Prostate gland (tissue), 2 donors: Measurements from ENCODE around the gene PLCB1. TPM values are rescaled to one million over a fixed set of nuclear protein-coding genes. Genes with fewer than 3 reads are reported as not detected.

ENCODE experiments used
- DNase-seq: peaks from one replicate; pipeline ENCODE4 v3.0.0-alpha.2; 2019; ENCODE audit warnings: low spot score
- H3K27ac ChIP-seq, 2 donors: fragments of 200-600 bp; sonication (generic); 2 replicates each; pipeline ENCODE4 v1.5.1; 2017 to 2019
- H3K27me3 ChIP-seq: fragments of 200-600 bp; sonication (generic); replicated peaks from 2 replicates; pipeline ENCODE4 v1.5.1; 2019; ENCODE audit not compliant: insufficient read depth
- H3K36me3 ChIP-seq, 2 donors: fragments of 200-600 bp; sonication (generic); 1 replicate in 1 of 2; 2 replicates in 1 of 2; pipeline versions ENCODE4 v1.5.1 to v1.8.1; 2017 to 2019
- H3K4me1 ChIP-seq: fragments of 200-600 bp; sonication (generic); replicated peaks from 2 replicates; pipeline ENCODE4 v1.5.1; 2019
- H3K4me3 ChIP-seq, 2 donors: fragments of 200-600 bp; sonication (generic); 2 replicates each; pipeline ENCODE4 v1.5.1; 2017 to 2019
- H3K9me3 ChIP-seq: fragments of 200-600 bp; sonication (generic); 2 replicates; pipeline ENCODE4 v1.5.1; 2017
- POLR2A ChIP-seq: fragments of 450-650 bp; IDR thresholded peaks from one replicate; pipeline ENCODE4 v1.6.1; 2016; ENCODE audit warnings: antibody characterized with exemption, mild to moderate bottlenecking
- POLR2AphosphoS5 ChIP-seq: sonication (generic); formaldehyde crosslinking; IDR thresholded peaks from one replicate; pipeline ENCODE4 v1.6.1; 2017; ENCODE audit warnings: antibody characterized with exemption
- WGBS: methylation state at CpG from one replicate; pipeline ENCODE4 v1.1.5; 2018; 5-methylcytosine and 5-hydroxymethylcytosine counted together
- intact Hi-C: fragments of 100-400 bp; cut with DNase I; formaldehyde crosslinking; loops from one replicate; pipeline ENCODE4 v1.14.2; 2022
- total RNA-seq, 2 donors: library from RNA; depleted of rRNA; stranded (reverse); fragments of >200 nt; gene quantifications; one replicate each; pipeline ENCODE4 v1.1.0, GENCODE V29; 2016
- TF ChIP-seq, protein P1 (sequence below), 4 experiments: fragments of 200-600 bp in 2 of 4; fragments of 450-650 bp in 2 of 4; sonication (generic) in 2 of 4; IDR thresholded peaks; 1 replicate in 3 of 4; 2 replicates in 1 of 4; pipeline ENCODE4 v1.5.1; 2016 to 2019; ENCODE audit warnings: antibody characterized with exemption in 4 of 4, mild to moderate bottlenecking in 2 of 4, moderate library complexity in 2 of 4

Gene PLCB1
- total RNA-seq, 2 donors from 2014 or later = 24.3 to 26.3 TPM

DNA sequence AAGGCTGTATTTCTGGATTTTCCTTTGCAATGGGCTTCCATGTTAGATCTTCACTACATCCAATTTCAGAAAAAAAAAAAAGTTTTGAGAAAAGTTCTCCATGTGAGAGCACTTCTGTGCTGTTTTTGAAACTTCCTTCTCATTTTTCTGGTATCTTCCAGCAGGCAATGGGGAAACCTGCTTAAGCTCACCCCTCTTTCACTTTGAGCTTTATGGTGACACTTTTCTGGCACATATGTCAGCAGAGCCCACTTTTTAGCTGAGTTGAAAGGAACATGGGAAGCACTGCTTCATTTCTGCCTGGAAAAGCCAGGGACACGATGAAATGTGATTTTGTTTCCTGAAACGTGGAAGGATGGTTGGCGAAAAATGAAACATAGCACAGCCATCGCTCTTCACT is 293.7 kb downstream of the PLCB1 start:
- no peak for TF ChIP-seq POLR2AphosphoS5
- TF ChIP-seq POLR2A = no peak
- TF ChIP-seq, protein P1, sequence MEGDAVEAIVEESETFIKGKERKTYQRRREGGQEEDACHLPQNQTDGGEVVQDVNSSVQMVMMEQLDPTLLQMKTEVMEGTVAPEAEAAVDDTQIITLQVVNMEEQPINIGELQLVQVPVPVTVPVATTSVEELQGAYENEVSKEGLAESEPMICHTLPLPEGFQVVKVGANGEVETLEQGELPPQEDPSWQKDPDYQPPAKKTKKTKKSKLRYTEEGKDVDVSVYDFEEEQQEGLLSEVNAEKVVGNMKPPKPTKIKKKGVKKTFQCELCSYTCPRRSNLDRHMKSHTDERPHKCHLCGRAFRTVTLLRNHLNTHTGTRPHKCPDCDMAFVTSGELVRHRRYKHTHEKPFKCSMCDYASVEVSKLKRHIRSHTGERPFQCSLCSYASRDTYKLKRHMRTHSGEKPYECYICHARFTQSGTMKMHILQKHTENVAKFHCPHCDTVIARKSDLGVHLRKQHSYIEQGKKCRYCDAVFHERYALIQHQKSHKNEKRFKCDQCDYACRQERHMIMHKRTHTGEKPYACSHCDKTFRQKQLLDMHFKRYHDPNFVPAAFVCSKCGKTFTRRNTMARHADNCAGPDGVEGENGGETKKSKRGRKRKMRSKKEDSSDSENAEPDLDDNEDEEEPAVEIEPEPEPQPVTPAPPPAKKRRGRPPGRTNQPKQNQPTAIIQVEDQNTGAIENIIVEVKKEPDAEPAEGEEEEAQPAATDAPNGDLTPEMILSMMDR (IDR thresholded peaks at IDR 0.05) = no peak
- intact Hi-C loops = no loop called here
- Histone ChIP-seq H3K4me1 (no peaks in the 10 kb centered on the region), H3K9me3 (no peaks in the 10 kb centered on the region), H3K4me3 (no peak overlapping the region), H3K27ac (no peak overlapping the region), H3K36me3 (no peaks in the 10 kb centered on the region), H3K27me3 (no peaks in the 10 kb centered on the region)
- WGBS = 85% methylated on average over 4 of the region's 4 CpGs
- DNase-seq = no peak

DNA sequence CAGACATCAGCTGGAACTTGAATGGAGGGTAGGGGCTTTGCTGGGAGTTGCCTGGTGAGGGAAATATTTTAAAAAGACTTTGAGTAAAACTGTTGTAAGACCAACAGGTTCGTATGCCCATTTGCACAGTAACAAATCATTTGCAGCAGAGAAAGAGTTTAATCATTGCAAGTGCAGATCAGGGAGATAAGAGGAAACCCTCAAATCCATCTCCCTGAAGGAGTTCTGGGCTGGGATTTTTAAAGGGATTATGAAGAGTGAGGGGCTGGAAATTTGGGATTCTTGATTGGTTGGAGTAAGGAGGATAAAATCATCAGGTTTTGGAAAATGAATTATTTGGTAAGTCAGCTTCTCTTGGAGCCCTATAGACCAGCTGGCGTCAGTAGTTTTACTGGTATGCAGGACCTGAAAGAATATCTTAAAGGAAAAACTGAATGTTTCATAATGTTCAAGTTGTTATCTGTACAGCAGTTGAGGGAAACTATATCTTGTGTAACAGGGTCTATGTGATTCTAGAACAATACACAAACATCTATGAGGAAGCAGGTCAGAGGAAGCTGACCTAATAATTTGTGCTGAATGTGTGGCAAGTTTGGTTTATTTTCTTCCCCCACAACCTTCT is 295.5 kb downstream of the PLCB1 start:
- H3K9me3 ChIP-seq = no peaks in the 10 kb centered on the region
- no peaks in the 10 kb centered on the region for H3K4me1 ChIP-seq
- WGBS = 60% methylated on average over 2 of the region's 2 CpGs
- H3K4me3 ChIP-seq = no peak overlapping the region
- no peak overlapping the region for H3K27ac ChIP-seq
- intact Hi-C loops = no loop called here
- TF ChIP-seq, protein P1 (IDR thresholded peaks at IDR 0.05) = no peak
- TF ChIP-seq POLR2A (no peak), POLR2AphosphoS5 (no peak)
- H3K27me3 ChIP-seq = no peaks in the 10 kb centered on the region
- H3K36me3 ChIP-seq = no peaks in the 10 kb centered on the region
- no peak for DNase-seq

DNA sequence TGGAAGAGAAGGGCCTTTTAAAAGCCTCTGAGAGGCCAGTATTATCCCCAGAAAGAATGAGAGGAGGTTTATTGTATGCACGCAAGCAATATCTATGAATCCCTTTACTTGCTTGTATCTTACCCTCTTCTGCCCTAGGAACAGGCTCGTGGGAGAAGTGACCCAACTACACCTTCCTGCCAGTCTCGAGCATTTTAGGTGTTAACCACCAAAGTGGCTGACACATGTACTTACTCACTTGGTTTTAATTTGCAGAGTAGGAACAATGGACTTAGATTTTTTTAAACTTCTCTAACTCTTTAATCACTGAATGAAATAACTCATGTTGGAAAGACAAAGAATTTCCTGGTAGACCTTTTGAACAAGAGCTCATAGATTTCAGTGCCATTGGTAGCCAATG is 296.9 kb downstream of the PLCB1 start:
- Histone ChIP-seq H3K9me3 (no peaks in the 10 kb centered on the region), H3K27me3 (no peaks in the 10 kb centered on the region), H3K36me3 (no peaks in the 10 kb centered on the region), H3K4me1 (no peaks in the 10 kb centered on the region), H3K4me3 (no peak overlapping the region), H3K27ac (no peak overlapping the region)
- WGBS = 91% methylated on average over 3 of the region's 3 CpGs
- no peak for DNase-seq
- TF ChIP-seq, protein P1 (IDR thresholded peaks at IDR 0.05) = no peak
- TF ChIP-seq POLR2A = no peak
- intact Hi-C loops = no loop called here

DNA sequence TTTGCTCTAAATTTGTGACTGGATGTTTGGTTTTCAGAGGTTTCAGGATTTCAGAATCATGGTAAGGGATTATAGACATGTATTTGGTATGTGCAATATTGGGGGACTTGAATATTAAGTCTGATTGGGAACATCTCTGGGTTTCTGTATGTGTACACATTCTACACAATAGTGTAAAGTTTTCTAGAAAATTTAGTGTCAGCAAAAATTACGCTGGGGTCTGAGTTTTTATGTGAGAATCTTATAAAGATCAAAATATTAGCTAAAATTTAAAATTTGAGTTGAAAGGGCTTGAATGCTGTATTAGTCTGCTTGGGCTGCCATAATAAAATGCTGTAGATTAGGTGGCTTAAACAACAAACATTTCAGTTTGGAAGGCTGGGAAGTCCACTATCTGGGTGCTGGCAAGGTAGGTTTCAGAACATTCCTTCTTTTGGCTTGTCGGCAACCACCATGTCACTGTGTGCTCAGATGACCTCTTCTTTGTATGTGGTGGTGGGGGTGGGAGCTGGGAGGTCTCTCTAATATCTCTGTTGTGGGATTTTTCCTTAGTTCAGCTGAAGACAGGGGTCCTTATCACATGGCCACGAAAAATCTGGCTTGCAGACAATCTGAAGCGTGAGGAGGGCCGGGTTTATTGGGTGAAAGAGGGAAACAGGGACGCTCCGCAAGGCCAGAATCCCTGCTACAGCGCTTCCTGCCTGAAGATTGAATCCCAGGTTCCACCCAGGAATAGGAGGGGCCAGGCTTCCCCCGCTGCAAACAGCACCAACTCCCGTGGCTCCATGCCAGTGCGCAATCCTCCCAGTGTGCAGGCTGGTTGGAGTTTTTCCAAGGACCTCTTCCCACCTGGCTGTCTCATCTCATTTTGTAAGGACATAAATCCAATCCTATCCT is 299.7 kb downstream of the PLCB1 start:
- Histone ChIP-seq H3K27me3 (no peaks in the 10 kb centered on the region), H3K9me3 (no peaks in the 10 kb centered on the region), H3K4me1 (no peaks in the 10 kb centered on the region), H3K4me3 (no peak overlapping the region), H3K36me3 (no peaks in the 10 kb centered on the region), H3K27ac (no peak overlapping the region)
- no peak for DNase-seq
- TF ChIP-seq, protein P1 (IDR thresholded peaks at IDR 0.05) = no peak
- TF ChIP-seq POLR2A (no peak), POLR2AphosphoS5 (no peak)
- 53% methylated on average over 11 of the region's 11 CpGs for WGBS
- intact Hi-C loops = no loop called here
